Kasumi-1 (cell line): ENCODE results near the gene GHRH.

ENCODE experiments used
- DNase-seq, 2 experiments: peaks; one replicate each; lab custom pipeline; 2025; lab: John Stamatoyannopoulos, UW

Gene GHRH

GRCh38 chr20:37290158-37290810 lies 28.7 kb upstream of the GHRH start:
- DNase-seq = no peak

DNA sequence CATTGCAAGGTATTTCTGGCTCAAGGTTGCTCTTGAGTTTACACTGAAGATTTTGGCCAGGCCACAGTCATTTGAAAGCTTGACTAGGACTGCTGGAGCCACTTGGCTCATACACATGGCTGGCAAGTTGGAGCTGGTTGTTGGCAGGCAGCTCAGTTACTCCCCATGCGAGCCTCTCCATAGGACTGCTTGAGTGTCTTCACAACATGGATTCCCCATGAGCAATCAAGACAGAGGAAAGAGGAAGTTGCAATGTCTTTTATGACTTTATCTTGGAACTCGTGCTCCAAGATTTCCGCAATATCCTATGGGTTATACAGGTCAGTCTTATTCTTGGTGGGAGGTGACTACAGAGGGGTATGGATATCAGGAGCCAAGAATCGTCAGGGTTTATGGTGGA lies 26.5 kb upstream of the GHRH start:
- DNase-seq = peak in 1 of 2 experiments; percentile 2

DNA sequence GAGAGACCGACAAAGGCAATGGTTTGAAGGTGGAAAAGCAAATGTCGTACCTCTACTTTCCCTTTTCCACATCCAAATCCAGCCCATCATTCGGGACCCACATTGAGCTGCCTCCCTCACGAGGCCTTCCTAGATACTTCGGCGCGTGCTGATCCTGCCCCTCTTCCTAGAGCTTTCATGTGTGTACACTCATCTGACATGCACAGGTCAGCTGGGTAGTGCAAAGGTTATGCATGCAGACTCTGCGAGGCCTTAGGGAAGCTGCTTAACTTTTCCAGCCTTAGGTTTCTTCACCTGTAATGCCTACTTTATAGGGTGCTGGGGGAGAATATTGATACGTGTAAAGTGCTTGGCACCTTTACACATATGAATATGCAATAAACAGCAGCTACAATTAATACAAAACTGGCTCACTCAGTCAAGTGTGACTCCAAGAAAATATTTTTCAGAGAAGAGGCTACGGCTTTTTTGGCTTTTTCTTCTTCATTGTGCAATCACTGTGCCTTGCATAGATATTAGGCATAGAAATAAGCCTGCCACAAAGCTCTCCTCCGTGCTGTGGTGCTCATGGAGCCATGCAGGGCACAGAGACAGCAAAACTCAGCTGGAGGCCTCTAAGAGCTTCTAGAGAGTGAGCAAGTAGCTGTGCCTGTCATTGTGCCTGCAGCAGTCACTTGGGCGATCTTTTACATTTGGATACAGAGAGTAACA lies 24.2 kb upstream of the GHRH start:
- DNase-seq = no peak

DNA sequence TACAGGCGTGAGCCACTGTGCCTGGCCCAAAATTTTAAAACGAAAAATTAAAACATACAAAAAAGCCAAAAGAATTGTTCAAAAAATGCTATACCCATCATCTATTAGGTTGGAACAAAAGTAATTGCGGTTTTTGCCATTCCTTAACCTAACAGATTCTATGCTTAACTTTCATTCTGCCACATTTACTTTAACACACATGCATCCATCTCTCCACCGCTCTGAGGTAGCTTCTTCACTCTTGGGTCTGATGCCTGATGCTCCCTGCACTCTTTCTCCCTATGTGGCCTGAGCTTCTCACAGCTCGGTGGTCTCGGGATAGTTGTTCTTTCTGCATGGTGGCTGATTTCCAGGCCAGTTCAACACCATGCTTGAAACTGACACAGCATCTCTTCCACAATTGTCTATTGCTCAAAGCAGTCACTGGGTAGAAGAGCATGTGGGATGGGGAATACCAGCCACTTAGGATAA lies 23.1 kb upstream of the GHRH start:
- no peak for DNase-seq

DNA sequence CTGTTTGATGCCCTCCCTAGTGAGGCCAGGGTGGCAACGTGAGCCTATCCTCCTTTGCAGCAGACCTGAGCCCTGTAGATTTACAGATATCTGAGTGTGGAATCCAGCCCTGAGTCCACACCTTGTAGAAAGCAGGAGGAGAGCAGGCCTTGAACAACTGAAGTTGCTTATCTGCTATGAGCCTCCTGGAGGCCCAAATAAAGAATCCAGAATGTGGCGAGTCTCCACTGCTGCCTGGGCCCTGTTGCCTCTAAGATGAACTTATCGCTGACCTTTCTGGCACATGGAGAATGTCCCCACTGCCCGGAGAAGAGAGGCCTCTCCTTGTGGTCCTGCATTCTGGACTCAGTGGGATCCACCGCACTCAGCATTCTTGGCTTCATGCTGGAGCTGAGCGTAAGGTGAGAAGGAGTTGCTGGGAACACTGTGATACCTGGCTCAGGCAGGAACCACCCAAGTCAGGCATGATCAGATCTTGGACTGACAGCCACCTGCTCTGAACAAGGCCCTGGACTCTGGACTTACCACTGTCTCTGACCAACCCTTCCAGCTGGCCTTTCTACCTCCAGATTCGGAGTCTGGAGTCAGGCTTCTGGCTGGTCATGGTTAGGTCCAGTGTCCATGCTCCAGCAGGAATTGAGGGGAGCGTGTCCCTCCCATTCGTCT lies 22.0 kb upstream of the GHRH start:
- no peak for DNase-seq

DNA sequence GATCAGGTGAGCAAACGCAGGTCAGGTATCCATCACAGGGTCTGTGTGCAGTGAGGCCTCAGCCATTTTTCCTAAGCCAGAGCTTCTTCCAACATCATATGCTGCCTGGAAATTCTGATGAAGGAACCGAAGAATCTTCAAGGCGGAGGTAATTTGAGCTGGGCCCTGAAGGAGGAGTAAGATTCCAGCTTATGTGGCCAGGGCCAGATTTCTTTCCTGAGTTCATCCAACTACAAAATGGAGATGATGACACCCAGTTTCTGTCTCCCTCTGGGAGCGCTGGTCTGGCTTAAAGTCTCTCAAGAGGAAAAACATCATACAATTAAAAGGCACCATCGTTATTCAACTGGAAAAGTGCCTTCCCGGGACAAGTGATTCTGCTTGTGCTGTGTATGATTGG lies 20.9 kb upstream of the GHRH start:
- DNase-seq = no peak

GRCh38 chr20:37280403-37280802 lies 18.8 kb upstream of the GHRH start:
- DNase-seq = no peak

DNA sequence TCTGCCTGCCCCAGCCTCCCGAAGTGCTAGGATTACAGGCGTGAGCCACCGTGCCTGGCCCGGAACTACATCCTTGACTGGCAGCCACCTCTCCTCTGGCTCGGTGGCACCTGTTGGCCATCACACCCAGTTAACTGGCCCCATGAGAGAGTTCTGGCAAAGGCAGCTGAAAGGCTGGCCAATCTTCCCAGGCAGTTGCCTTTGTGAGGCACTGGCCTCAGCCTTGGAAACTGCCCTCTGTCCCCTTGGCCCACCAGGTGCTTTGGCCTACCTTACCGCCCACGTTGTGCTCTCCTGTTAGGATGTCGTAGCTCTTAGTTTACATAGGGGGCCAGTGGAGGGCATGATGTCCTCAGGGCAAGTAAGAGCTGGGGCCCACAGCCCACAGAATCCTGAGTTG lies 18.2 kb upstream of the GHRH start:
- no peak for DNase-seq

DNA sequence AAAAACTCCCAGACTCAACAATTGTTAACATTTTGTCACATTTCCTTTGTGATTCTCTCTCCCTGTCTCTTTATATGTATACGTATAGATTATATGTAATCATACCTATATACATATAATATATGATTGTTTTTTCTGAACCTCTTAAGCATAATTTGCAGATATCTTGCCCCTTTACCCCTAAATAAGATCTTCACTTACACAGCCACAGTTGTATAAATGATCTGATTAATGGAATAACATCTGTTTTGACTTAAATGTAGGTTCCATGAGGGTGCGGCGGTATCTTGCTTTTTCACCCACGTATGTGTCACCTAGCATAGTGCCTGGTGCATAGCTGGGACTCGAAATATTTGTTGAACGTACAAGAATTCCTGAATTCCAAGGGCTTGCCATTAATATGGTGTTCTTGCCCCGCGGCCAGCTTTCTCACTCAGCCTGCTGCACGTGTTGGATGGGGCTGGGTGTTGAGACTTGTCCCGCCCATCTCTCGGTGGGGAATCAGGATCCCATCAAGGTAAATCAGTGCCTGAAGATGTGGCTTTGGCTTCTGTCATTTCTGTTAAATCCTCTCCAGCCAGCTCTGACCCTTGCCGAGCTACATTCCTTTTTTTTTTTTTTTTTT lies 17.5 kb upstream of the GHRH start:
- DNase-seq = no peak

DNA sequence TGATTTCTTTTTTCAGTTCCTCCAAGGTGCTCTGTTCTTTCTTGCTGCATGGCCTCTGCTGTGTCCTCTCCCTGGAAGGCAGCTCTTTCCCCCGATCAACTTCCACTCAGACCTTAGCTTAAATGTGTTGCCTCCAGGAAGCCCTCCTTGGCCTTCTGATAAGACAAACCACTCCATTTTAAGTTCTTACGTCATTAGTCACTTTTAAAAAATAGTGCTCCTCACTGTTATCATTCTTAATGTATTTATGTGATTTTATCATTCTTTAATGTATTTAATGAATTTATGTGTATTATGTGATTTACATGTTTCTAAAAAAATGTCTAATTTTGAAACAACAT lies 15.6 kb upstream of the GHRH start:
- no peak for DNase-seq

DNA sequence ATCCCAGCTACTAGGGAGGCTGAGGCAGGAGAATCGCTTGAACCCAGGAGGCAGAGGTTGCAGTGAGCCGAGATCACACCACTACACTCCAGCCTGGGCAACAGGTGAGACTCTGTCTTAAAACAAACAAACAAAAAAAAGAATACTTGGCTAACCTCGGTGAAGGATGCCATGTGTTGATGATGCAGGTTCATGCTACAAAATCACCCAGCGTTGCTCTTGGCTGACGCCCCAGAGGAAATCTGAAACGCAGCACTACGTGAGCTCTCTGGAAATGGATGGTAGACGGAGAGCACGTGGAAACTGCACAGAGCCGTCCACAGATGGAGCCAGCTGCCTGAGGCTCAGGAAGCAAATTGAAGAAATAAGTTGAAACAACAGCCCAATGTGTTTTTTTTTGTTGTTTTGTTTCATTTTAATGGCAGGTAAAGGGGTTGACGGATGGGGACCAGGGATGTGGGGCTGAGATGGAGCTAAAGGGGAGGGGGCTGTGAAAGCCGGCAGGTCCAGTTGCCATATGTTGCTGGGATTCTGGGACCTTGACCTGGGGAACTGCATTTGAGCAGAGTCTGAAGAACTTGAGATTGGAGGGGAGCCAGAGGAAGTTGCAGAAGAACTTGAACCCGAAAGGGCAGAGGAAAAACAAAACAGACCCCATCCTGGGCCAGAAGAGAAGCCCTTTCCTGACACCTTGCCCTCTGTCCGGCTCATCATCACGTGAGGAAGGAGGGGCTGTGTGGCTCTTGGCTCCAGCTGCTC lies 15.1 kb upstream of the GHRH start:
- peak in 1 of 2 experiments; percentile 19 for DNase-seq

- DNase-seq = peak; percentile 78 to 81
Observed at GRCh38 chr20:37274851-37275524, 13.4 kb upstream of the GHRH start.

- DNase-seq = no peak
Observed at GRCh38 chr20:37273988-37274387, 12.4 kb upstream of the GHRH start.

DNA sequence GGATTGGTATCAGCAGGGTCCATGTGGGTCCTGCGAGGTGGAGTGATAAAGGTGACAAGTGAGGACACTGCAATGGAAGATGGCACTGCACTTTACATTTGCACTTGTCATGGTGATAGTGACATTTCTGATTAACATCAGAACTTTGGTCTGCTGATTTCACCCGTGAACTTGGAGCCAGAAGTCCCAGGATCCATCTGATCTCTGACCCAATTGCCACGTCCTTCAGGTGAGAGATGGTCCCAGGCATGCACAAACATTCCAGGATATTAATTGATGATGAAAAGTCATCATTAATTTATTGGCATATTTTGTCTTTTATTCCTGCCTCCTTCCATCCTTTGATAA lies 9.8 kb upstream of the GHRH start:
- DNase-seq = no peak

DNA sequence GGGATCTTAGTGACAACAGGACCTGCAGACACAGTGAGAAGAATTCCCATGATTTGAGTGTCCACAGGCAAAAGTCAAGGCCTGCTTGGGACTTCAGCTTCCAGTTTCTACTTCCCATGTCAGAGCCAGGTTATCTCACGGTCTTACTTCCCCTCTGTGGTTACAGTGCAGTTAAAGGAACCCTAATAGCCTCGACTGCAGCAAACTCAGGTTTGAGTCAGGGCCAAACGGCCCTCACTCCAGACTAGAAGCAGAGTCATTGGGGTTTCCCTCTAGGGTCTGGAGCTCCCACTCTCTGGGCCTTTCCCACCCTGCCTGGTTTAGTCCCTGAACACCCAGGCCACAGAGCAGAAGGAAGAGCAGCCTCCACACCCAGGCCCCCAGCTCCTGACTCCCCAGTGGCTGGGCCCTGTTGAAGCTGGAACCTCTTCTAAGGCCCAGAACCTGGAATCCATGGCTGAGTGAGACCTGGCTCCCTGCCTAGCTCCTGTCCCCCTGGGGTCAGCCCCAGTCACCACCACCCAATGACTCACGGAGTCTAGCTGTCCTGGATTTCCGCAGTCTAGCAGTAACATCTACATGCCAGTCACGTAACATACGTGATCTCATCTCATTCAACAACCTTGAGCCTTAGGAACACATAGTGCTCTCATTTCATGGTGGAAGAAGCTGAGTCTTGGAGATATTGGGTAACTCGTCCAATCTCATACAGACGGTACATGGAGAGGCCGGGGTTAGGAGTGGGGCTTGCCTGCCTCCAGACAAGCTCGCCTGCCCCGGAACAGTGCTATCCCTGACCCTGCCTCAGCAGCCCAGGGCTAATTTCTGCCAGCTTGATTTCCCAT lies 9.2 kb upstream of the GHRH start:
- peak; percentile 87 to 90 for DNase-seq

- no peak for DNase-seq
Observed at GRCh38 chr20:37267667-37268313, 6.2 kb upstream of the GHRH start.

DNA sequence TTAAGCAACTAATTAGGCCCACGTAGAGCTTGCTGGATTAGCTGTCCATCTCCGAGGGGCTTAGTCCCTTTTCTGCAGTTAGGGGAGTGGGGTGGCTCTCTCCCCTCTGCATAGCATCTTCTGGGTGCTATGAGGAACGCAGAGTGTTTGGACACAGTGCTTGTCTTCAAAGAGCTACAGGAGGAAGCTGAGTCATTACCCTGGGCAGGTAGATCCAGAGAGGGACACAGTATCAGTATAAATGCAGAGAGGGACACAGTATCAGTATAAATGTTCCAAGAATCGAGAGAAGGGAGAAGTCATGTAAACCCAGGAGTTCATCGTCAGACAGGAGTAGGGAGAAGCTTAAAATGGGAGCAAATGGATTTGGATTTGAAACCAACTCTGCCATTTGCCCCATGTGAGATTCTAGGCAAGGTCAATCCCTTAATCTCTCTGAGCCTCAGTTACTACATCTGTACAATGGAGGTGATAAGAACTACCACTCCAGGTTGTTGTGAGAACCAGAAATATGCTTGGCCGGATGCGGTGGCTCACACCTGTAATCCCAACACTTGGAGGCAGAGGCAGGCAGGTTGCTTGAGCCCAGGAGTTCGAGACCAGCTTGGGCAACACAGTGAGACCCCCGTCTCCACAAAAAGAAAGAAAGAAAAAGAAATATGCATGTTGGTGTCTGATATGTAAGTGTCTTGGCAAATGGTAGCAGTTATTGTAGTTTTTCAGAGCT lies 5.5 kb upstream of the GHRH start:
- DNase-seq = no peak

DNA sequence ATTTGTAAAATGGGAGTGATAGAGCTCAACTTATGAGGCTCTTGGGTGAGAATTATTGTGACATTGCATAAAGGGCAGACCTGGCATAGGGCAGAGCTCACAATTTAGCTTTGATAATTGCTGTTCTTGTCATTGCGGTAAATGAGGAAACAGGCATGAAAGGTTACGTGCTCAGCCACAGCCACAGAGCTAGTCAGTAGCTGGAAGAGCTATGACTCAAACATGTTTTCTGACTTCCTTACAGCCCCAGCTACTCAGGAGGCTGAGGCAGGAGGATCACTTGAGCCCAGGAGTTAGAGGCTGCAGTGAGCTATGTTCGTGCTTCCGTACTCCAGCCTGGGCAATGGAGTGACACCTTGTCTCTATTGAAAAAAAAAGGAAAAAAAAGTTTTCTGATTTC lies 3.5 kb upstream of the GHRH start:
- peak; percentile 91 to 93 for DNase-seq

- no peak for DNase-seq
Observed at GRCh38 chr20:37263686-37264085, 2.1 kb upstream of the GHRH start.

GRCh38 chr20:37262505-37262904 lies 891 bp upstream of the GHRH start:
- DNase-seq = no peak
